VCaP (cell line): ENCODE measurements around the gene NR1D1.

Source experiments
- H3K27ac ChIP-seq: fragments of 450-650 bp; 2 replicates; pipeline ENCODE4 v1.5.1; 2017
- CTCF ChIP-seq: fragments of 450-650 bp; conservative IDR thresholded peaks from 2 replicates; pipeline ENCODE4 v1.5.1; 2017; ENCODE audit warnings: mild to moderate bottlenecking, moderate library complexity

The NR1D1 gene

DNA sequence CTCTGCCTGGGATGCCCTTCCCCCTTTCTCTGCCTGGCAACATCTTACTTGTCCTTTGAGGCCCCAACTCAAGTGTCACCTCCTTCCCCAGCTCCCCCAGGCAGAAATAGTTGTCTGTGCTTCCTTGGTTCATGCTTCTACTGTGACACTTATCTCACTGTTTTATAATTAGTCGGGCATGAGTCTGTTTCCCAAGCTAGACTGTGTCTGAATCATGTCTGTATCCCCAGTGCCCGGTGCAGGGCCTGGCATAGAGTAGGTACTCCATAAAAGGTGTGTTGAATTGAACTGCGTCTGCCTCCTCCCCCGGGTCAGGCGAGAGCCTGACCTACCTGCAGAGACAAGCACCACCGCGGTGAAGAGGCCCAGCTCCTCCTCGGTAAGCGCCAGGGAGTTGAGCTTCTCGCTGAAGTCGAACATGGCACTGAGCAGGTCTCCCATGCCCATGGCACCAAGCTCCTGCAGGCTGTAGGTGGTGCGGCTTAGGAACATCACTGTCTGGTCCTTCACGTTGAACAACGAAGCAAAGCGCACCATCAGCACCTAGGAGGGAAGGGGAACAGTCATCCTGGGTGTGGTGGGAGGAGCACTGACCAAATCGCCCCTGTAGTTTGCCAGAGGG is 6.7 kb downstream of the NR1D1 start:
- 0 out of 2 replicates have a peak overlapping the region, but pooled peaks have one; percentile 1 for H3K27ac ChIP-seq
- TF ChIP-seq CTCF = no peak

DNA sequence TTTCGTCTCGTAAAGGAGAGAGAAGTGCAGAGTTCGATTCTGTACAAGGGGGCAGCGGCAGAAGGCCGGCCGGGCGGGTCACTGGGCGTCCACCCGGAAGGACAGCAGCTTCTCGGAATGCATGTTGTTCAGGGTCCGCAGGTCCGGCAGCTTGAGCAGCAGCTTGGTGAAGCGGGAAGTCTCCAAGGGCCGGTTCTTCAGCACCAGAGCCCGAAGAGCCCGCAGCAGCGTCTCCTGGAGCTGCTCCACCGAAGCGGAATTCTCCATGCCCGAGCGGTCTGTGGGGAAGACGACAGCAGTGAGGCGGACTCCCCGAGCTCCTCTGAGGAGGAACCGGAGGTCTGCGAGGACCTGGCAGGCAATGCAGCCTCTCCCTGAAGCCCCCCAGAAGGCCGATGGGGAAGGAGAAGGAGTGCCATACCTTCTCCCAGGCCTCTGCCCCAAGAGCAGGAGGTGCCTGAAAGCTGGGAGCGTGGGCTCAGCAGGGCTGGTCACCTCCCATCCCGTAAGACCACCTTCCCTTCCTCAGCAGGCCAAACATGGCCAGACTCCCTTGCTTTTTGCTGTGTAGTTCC is 7.3 kb downstream of the NR1D1 start:
- H3K27ac ChIP-seq = no peak overlapping the region
- no peak for TF ChIP-seq CTCF

DNA sequence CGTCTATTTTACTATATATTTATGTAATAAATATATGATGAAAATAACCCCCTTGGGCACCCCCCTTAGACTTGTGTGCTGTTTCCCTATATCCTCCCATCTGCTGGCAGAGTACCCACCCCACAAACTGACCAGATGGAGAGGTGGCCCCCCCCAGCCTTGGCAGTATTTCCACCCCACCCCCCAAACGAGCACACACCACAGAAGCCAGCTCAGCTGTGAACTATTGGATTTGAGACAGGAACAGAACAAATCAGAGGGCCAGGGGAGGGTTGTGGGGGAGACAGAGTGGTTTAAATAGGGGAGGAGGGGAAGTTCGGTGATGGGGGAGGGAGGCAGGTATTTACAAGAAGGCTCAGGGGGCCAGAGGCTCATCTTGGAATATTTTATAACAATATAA is 7.8 kb downstream of the NR1D1 start:
- H3K27ac ChIP-seq = no peak overlapping the region
- no peak for TF ChIP-seq CTCF

GRCh38 chr17:40091691-40092397 is 8.5 kb downstream of the NR1D1 start:
- H3K27ac ChIP-seq = no peak overlapping the region
- no peak for TF ChIP-seq CTCF

GRCh38 chr17:40090237-40091119 is 9.9 kb downstream of the NR1D1 start:
- H3K27ac ChIP-seq = no peak overlapping the region
- no peak for TF ChIP-seq CTCF

GRCh38 chr17:40089077-40089895 is 11.1 kb downstream of the NR1D1 start:
- no peak for TF ChIP-seq CTCF

More at GRCh38 chr17:40089077-40089895, 11.1 kb downstream of the NR1D1 start:
- H3K27ac ChIP-seq = no peak overlapping the region
